Measurements from ENCODE around the gene FSTL4. TPM values are rescaled to one million over a fixed set of nuclear protein-coding genes. Genes with fewer than 3 reads are reported as not detected.
"Not testable (repeated sequence)": the region's sequence is repeated elsewhere in the genome, so short reads cannot be mapped to it uniquely, and the experiment has no call there.

The FSTL4 gene
- total RNA-seq, 2 donors from 2014 or later: 0.46 TPM; not detected in 1

- intact Hi-C loops (cut with DNase I): not testable (repeated sequence)
- DNase-seq (ENCODE audit: low spot score): peak; percentile 7
Observed at GRCh38 chr5:133216138-133216537, 396.2 kb downstream of the FSTL4 start.

DNA sequence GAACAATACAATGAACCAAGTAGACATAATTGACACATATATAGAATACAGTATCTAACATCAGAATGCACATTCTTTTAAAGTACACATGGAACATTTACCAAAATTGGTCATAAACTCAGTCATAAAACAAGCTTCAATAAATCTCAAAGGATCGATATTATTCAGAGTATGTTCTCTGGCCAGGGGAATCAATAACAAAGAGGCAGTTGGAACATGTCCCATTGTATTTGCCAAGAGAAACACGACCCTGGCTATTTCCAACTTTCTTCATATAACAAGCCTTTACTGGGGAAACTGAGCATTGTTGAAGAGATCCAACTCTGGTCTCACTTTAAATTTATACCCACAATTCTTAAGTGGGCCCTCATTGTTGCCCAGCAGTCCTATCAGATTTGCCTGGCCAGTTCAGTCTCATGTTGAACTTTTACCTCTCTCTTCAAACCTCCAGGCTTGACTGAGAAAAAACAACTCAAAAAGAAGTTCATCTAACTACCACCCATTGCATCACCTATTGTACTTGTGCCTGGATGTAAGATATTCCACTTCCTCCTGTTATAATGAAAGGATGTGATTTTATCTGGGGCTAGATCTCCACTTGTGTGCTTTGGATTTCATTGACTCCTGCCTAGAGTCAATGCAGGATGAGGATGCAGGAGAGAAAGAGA lies 398.1 kb downstream of the FSTL4 start:
- intact Hi-C loops (cut with DNase I): no loop called here
- no peak for DNase-seq (ENCODE audit: low spot score)

DNA sequence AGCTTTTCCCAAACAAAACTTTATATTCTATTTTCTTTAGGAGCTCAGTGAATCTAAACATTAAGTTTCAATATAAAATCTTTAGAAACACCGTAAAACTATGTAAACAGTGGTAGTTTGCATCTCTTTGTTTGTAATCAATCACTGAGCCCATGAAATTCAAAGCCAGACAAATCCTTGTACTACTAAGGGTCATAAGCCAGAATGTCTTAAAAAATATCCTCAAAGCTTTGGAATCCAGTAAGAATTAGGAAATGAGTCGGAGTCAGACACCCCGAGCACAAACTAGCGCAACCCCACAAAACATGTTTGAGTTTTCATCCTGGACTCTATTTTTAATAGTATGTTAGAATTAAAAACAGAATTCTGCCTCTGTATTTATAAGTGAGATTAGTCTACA lies 406.7 kb downstream of the FSTL4 start:
- no peak for DNase-seq (ENCODE audit: low spot score)
- intact Hi-C loops (cut with DNase I): no loop called here

- intact Hi-C loops (cut with DNase I): no loop called here
- no peak for DNase-seq (ENCODE audit: low spot score)
Observed at GRCh38 chr5:133205204-133205603, 407.1 kb downstream of the FSTL4 start.

GRCh38 chr5:133203317-133204305 lies 408.7 kb downstream of the FSTL4 start:
- DNase-seq (ENCODE audit: low spot score): no peak
- intact Hi-C loops (cut with DNase I): no loop called here

DNA sequence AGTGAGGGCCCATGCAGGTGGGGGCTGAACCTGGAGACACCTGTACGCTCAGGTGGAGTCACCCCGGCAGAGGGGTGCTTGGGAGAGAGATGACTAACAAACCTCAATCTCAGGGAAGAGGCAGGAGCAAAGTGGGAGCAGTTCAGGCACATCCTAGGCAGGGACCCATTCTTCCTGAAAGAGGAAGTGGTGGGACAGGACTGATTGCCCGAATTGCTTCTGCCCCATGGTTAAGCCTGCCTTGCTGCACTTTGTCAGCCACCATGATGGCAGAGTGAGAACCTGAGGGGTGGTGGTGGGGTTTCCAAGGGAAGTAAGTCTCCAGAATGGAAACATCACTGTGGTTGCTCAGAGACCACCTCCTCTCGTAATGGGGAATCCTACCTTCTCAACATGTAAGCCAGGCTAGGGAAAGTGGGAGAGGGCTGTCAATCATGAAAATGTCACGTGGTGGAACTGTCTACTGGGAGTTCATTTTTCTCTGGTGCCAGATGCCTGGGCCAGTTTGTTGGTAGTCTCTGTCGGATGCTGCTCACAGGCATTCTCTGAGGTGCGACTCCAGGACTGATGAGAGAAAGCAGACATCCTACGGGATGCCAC lies 410.2 kb downstream of the FSTL4 start:
- intact Hi-C loops (cut with DNase I): no loop called here
- no peak for DNase-seq (ENCODE audit: low spot score)

GRCh38 chr5:133201310-133201709 lies 411.0 kb downstream of the FSTL4 start:
- intact Hi-C loops (cut with DNase I): no loop called here
- no peak for DNase-seq (ENCODE audit: low spot score)

- intact Hi-C loops (cut with DNase I): no loop called here
- no peak for DNase-seq (ENCODE audit: low spot score)
Observed at GRCh38 chr5:133200256-133200655, 412.1 kb downstream of the FSTL4 start.

- no peak for DNase-seq (ENCODE audit: low spot score)
- intact Hi-C loops (cut with DNase I): no loop called here
Observed at GRCh38 chr5:133199417-133200178, 412.7 kb downstream of the FSTL4 start.

DNA sequence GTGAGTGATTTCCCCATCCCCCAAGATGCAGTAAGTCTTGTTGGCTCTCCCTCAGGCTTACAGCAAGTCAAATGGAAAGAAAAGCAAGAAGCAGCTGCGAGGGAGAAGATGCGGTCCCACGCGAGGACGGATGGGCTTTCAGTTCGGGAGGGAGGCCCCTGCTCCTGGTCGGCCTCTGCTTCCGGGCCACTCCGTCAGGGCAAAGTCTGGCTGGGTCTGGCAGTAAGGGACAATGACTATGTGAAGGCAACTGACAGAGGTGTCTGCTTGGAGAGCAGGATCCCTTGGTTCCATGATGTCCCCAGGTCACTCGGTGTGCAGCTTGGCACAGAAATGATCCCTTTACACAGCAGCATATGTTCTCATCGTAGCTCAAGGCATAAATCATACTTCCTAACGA lies 413.8 kb downstream of the FSTL4 start:
- no peak for DNase-seq (ENCODE audit: low spot score)
- intact Hi-C loops (cut with DNase I): no loop called here

DNA sequence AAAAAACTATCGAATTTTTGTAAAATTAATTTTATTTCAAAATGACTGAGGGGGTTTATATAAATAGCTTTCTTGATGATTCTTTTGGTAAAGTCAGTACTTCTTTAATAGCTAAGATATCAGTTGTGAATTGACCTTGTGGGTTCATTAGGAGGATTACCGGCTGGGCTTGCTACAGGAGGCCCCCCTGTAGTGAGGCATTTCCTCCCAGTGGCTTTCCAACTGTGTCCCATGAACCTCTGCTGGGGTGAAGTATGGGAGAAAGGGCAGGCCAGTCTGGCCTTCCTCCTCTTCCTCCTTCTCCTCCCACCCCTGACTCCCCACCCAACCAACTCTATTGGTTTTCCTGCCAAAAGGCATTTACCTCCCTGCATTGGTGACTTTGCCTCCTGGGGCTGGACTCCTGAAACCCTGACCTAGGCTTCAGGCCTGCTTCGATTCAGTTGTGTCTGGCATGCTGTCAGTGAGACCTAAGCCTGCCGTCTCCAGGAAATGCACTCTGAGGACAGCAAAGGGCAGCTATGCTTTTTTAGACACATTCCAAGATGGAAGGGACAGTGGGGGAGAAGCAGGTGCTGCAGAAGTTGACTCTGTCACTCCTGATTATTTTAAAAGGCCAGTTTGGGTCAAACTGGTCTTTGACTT lies 415.8 kb downstream of the FSTL4 start:
- intact Hi-C loops (cut with DNase I): no loop called here
- no peak for DNase-seq (ENCODE audit: low spot score)

- no peak for DNase-seq (ENCODE audit: low spot score)
- intact Hi-C loops (cut with DNase I): no loop called here
Observed at GRCh38 chr5:133195250-133195649, 417.1 kb downstream of the FSTL4 start.

DNA sequence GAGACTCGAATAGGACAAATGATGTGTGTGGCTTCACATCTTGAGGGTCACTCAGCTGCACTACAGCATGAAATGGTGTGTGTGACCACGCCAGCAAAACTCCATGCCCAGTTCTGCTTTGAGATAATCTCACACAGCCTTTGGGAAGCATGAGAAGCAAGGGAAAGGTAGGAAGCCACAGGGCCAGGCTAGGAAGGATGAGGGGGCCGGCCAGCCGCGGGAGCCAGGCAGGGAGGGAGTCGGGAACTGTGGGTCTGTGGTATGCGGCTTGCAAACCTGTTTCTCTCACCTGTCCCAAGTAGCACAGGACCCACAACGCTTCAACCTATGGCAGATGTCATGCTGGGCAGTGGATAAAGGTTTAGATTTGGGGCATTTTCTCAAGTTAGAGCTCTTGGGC lies 418.5 kb downstream of the FSTL4 start:
- intact Hi-C loops (cut with DNase I): no loop called here
- no peak for DNase-seq (ENCODE audit: low spot score)

DNA sequence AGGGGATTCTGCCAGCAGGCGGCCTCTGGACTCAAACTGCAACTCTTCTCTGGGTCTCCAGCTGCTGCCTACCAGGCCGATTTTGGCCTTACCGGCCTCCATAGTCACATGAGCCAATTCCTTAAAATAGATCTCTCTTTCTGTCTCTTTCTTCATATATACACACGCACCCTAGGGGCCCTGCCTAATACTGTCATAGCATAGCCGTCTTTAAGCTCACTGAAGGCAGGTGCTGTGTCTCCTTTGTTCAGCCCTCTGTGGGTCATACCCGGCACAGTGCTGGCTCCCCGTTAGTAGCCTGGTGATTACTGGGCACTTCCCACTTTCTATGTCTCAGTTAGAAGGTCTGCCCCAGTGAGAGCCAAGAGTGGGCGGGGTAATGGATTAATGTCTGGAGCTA lies 419.6 kb downstream of the FSTL4 start:
- DNase-seq (ENCODE audit: low spot score): no peak
- intact Hi-C loops (cut with DNase I): no loop called here

DNA sequence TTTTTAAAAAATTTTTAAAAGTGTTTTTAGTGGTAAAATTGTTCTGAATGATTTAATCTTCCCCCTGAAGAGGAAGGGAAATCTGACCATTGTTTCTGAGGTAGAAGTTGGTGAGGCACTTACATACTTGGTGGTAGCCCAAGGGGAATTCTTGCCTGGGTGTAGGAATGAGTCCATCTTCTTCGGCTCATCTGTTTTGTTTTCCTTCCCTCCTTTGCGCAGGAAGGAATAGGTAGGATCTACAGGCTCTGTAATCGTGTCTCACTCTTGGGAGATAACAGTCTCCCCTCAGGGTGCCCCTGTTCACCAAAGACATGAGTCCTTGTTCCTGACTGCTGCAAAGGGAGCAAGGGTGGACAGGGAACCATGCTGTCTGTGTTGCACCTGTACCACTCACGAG lies 422.5 kb downstream of the FSTL4 start:
- DNase-seq (ENCODE audit: low spot score): no peak
- intact Hi-C loops (cut with DNase I): no loop called here

GRCh38 chr5:133179405-133179804 lies 432.9 kb downstream of the FSTL4 start:
- DNase-seq (ENCODE audit: low spot score): no peak
- intact Hi-C loops (cut with DNase I): no loop called here

- intact Hi-C loops (cut with DNase I); DNase-seq (ENCODE audit: low spot score): not testable (repeated sequence)
Observed at GRCh38 chr5:133170756-133171387, 441.5 kb downstream of the FSTL4 start.

DNA sequence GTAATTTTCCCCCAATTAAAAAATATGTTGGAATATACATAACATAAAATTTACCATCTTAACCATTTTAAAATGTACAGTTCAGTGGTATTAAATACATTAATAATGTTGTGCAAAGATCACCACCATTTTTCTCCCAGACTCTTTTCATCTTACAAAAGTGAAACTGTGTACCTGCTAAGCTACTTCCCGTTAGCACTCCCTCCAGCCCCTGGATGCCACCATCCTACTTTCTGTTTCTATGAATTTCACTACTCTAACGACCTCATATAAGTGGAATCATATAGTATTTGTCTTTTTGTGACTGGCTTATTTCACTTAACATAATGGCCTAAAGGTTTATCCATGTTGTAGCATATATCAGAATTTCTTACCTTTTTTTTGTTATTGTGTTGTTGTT lies 447.6 kb downstream of the FSTL4 start:
- intact Hi-C loops (cut with DNase I): no loop called here
- DNase-seq (ENCODE audit: low spot score): no peak

- intact Hi-C loops (cut with DNase I): no loop called here
- no peak for DNase-seq (ENCODE audit: low spot score)
Observed at GRCh38 chr5:133163839-133164238, 448.5 kb downstream of the FSTL4 start.
